ENCODE data around the gene ARFGAP2.
"Not testable (repeated sequence)": the region's sequence is repeated elsewhere in the genome, so short reads cannot be mapped to it uniquely, and the experiment has no call there.

Gene ARFGAP2

GRCh38 chr11:47176328-47177228, at the start of gene ARFGAP2:
Gene ARFGAP2, minus strand, starts transcription at chr11:47176879. Its CDS starts 26 bp downstream, at chr11:47176853.
- DNase-seq = peak; percentile 86

- no peak for DNase-seq
These were observed 49.1 kb upstream of the ARFGAP2 start for GRCh38 chr11:47225552-47226400.

- no peak for DNase-seq
These were observed 46.0 kb upstream of the ARFGAP2 start for GRCh38 chr11:47222696-47223095.

GRCh38 chr11:47220401-47220821, 43.7 kb upstream of the ARFGAP2 start:
- no peak for DNase-seq

GRCh38 chr11:47216121-47216798, 39.6 kb upstream of the ARFGAP2 start:
- peak; percentile 19 for DNase-seq

- no peak for DNase-seq
These were observed 38.8 kb upstream of the ARFGAP2 start for GRCh38 chr11:47215366-47215910.

GRCh38 chr11:47213950-47214565, 37.4 kb upstream of the ARFGAP2 start:
- peak; percentile 74 for DNase-seq

- DNase-seq = no peak
These were observed 36.3 kb upstream of the ARFGAP2 start for GRCh38 chr11:47212938-47213337.

GRCh38 chr11:47208628-47209027, 31.9 kb upstream of the ARFGAP2 start:
- DNase-seq = no peak

GRCh38 chr11:47208008-47208552, 31.4 kb upstream of the ARFGAP2 start:
- DNase-seq = not testable (repeated sequence)

- no peak for DNase-seq
These were observed 30.8 kb upstream of the ARFGAP2 start for GRCh38 chr11:47207459-47207858.

- DNase-seq = not testable (repeated sequence)
These were observed 29.9 kb upstream of the ARFGAP2 start for GRCh38 chr11:47206577-47206976.

- no peak for DNase-seq
These were observed 27.9 kb upstream of the ARFGAP2 start for GRCh38 chr11:47204637-47204989.

GRCh38 chr11:47202576-47202975, 25.9 kb upstream of the ARFGAP2 start:
- DNase-seq = no peak

GRCh38 chr11:47201015-47201414, 24.3 kb upstream of the ARFGAP2 start:
- DNase-seq = no peak

GRCh38 chr11:47198161-47198560, 21.5 kb upstream of the ARFGAP2 start:
- DNase-seq = not testable (repeated sequence)

- DNase-seq = no peak
These were observed 15.4 kb upstream of the ARFGAP2 start for GRCh38 chr11:47192111-47192510.

GRCh38 chr11:47191137-47191536, 14.5 kb upstream of the ARFGAP2 start:
- not testable (repeated sequence) for DNase-seq

GRCh38 chr11:47189100-47189834, 12.6 kb upstream of the ARFGAP2 start:
- no peak for DNase-seq

- DNase-seq = no peak
These were observed 11.6 kb upstream of the ARFGAP2 start for GRCh38 chr11:47188259-47188658.

GRCh38 chr11:47187723-47188122, 11.0 kb upstream of the ARFGAP2 start:
- no peak for DNase-seq

All from NCI-H1694 treated with DMSO at 0.1 percent for 48 hours (cell line).